Measurements from ENCODE around the gene EVI2A. TPM values are rescaled to one million over a fixed set of nuclear protein-coding genes. Genes with fewer than 3 reads are reported as not detected.

Gene EVI2A
- polyA plus RNA-seq, 1 experiment: 1.2 TPM

DNA sequence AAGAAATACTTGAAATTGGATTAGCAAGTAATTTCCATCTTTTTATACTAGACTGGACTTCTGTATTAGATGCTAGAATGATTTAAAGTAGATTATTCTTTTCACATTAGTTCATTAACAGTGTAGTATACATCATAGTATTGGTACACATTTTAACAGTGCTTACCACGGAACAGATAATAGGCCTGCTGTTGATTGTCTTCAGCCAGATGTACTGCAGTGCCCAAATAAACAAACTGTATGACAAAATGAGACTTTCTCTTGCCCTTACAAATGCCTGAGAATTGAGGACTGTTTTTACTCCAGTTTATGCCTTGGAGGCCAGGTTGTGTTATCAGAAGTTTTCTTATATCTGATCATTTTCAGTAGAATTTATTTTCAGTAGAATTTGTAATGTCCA lies 631 bp downstream of the EVI2A start:
- Histone ChIP-seq H3K27ac (ENCODE audit: low read depth, low read length) (no peak overlapping the region), H3K4me3 (ENCODE audit: low read depth, low read length) (no peak overlapping the region), H3K27me3 (ENCODE audit: control insufficient read depth, insufficient read depth, low read length) (no peaks in the 10 kb centered on the region), H3K9me3 (ENCODE audit: control insufficient read depth, insufficient read depth, low read length) (no peaks in the 10 kb centered on the region)
- ChIA-PET POLR2A (no interaction called here), CTCF (no interaction called here)
- TF ChIP-seq, protein P1, sequence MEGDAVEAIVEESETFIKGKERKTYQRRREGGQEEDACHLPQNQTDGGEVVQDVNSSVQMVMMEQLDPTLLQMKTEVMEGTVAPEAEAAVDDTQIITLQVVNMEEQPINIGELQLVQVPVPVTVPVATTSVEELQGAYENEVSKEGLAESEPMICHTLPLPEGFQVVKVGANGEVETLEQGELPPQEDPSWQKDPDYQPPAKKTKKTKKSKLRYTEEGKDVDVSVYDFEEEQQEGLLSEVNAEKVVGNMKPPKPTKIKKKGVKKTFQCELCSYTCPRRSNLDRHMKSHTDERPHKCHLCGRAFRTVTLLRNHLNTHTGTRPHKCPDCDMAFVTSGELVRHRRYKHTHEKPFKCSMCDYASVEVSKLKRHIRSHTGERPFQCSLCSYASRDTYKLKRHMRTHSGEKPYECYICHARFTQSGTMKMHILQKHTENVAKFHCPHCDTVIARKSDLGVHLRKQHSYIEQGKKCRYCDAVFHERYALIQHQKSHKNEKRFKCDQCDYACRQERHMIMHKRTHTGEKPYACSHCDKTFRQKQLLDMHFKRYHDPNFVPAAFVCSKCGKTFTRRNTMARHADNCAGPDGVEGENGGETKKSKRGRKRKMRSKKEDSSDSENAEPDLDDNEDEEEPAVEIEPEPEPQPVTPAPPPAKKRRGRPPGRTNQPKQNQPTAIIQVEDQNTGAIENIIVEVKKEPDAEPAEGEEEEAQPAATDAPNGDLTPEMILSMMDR (IDR thresholded peaks at IDR 0.05; ENCODE audit: low read depth, low read length): no peak
- no peak for DNase-seq (ENCODE audit: low read depth, low spot score)

DNA sequence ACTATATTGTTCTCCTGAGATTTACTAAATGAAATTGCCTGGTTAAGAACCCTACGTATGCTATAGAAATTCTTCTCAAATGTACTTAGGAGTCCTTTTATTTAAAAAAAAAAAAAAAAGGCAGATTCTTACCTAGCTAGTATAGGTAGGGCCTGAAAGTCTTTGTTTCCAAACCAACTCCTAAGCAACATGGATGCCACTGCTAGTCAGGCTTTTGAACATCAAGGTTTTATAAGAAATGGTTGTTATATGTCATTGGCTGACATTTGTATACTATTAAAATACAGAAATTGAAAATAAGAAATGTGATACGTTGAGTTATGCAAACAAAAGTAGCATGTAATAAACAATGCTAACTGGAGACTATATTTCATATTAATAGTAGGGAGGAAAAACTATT lies 1.2 kb downstream of the EVI2A start:
- POLR2A ChIA-PET: no interaction called here

DNA sequence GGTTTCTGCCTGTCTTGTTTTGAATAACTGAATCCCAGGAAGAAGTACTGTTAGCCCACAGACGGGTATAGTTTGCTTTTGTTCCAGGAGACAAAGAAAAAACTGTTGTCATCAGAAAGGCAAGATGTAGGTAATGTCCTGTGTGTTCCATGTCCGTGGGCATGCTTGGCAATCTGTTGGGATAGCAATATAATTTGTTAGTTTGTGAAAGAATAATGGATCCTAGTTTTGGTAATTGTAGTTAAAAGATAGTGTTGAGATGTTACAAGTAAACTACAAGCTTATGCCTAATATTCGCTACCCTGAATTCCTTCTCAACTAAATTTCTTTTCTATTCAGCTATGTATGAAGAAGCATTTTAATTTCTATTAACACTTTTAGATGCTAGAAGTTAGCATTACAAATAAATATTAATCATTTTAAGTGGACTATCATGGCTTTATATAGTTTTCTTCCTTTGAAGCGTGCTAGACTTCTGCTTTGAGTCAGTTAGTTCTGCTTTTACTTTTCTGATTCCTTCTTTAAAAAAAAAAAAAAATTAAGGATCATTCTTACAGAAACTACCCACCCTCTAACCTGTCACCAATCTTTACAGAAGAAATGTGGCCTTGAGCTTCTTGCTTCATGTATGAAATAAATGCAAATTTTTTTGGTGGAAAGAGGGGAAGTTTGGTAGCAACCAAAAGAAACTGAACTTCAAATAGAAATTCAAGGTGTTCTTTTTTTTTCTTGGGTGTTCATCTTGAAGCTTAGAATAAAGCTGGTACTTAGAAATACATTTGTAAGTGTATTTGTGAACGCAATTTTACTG lies 2.4 kb downstream of the EVI2A start:
- ChIA-PET POLR2A (interaction anchor here (0.7 kb wide), 1 partner anchor 51 kb away, joined by 3 read pairs; no protein-coding TSS in a partner anchor), CTCF (no interaction called here)
- Histone ChIP-seq H3K4me3 (ENCODE audit: low read depth, low read length) (no peak overlapping the region), H3K9me3 (ENCODE audit: control insufficient read depth, insufficient read depth, low read length) (no peaks in the 10 kb centered on the region), H3K27me3 (ENCODE audit: control insufficient read depth, insufficient read depth, low read length) (no peaks in the 10 kb centered on the region), H3K27ac (ENCODE audit: low read depth, low read length) (no peak overlapping the region)
- TF ChIP-seq, protein P1 (IDR thresholded peaks at IDR 0.05; ENCODE audit: low read depth, low read length): no peak
- DNase-seq (ENCODE audit: low read depth, low spot score): no peak

More for the DNA sequence above, 1.2 kb downstream of the EVI2A start:
- H3K4me3 ChIP-seq (ENCODE audit: low read depth, low read length): no peak overlapping the region
- CTCF ChIA-PET: no interaction called here
- TF ChIP-seq, protein P1 (IDR thresholded peaks at IDR 0.05; ENCODE audit: low read depth, low read length): no peak
- DNase-seq (ENCODE audit: low read depth, low spot score): no peak
- H3K27me3 ChIP-seq (ENCODE audit: control insufficient read depth, insufficient read depth, low read length): no peaks in the 10 kb centered on the region
- no peaks in the 10 kb centered on the region for H3K9me3 ChIP-seq (ENCODE audit: control insufficient read depth, insufficient read depth, low read length)
- H3K27ac ChIP-seq (ENCODE audit: low read depth, low read length): no peak overlapping the region

DNA sequence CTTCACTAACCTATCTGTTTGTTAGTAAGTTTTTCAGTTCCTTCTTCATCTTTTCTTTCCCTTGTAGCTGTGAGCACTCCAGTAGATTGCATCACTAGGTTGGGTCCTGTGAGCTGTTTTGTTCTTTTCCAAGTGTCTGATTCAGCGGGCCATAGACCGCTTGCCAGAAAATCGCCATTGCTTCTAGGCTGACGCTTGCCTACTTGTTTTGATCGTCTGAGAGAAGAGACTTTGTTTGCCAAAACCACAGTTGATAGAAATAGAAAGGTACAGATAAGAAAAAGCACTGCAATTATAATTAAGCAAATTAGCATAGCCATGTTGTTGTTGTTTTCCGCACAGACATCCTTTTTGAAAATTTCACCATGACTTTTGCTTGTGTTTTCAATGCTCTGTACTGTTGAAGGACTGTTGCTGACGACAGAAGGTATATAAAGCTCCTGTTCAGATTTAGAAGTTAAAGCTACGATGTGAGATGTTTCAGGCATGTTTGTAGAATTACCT lies 3.1 kb downstream of the EVI2A start:
- TF ChIP-seq, protein P1 (IDR thresholded peaks at IDR 0.05; ENCODE audit: low read depth, low read length): no peak
- POLR2A ChIA-PET: interaction anchor here (0.7 kb wide), 1 partner anchor 50 kb away, joined by 3 read pairs; no protein-coding TSS in a partner anchor
- Histone ChIP-seq H3K4me3 (ENCODE audit: low read depth, low read length) (no peak overlapping the region), H3K27me3 (ENCODE audit: control insufficient read depth, insufficient read depth, low read length) (no peaks in the 10 kb centered on the region), H3K27ac (ENCODE audit: low read depth, low read length) (no peak overlapping the region), H3K9me3 (ENCODE audit: control insufficient read depth, insufficient read depth, low read length) (no peaks in the 10 kb centered on the region)
- peak; percentile 55 for DNase-seq (ENCODE audit: low read depth, low spot score)
- CTCF ChIA-PET: no interaction called here

DNA sequence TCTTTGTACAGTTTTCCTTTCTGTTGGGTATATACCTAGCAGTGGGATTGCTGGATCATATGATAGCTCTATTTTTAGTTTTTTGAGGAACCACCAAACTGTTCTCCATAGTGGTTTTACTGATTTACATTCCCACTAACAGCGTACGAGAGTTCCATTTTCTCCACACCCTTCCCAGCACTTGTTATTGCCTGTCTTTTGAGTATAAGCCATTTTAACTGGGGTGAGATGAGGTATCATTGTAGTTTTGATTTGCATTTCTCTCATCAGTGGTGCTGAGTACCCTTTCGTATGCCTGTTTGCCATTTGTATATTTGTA lies 6.7 kb downstream of the EVI2A start:
- no peak overlapping the region for H3K27ac ChIP-seq (ENCODE audit: low read depth, low read length)
- ChIA-PET POLR2A (no interaction called here), CTCF (no interaction called here)
- TF ChIP-seq, protein P1 (IDR thresholded peaks at IDR 0.05; ENCODE audit: low read depth, low read length): no peak
- H3K27me3 ChIP-seq (ENCODE audit: control insufficient read depth, insufficient read depth, low read length): no peaks in the 10 kb centered on the region
- H3K9me3 ChIP-seq (ENCODE audit: control insufficient read depth, insufficient read depth, low read length): no peaks in the 10 kb centered on the region
- DNase-seq (ENCODE audit: low read depth, low spot score): no peak
- H3K4me3 ChIP-seq (ENCODE audit: low read depth, low read length): no peak overlapping the region

All from AG04450 (cell line).